Fibroblast of pulmonary artery (primary cell): ENCODE data around the gene SERPINE2.
A peak's percentile ranks its signal among the peaks of the same experiment; 100 is the strongest.
"Not testable (repeated sequence)": the region's sequence is repeated elsewhere in the genome, so short reads cannot be mapped to it uniquely, and the experiment has no call there.

Source experiments
- DNase-seq: peaks from one replicate; pipeline ENCODE4 v3.0.0-alpha.2; 2010; ENCODE audit warnings: low read depth
- H3K4me3 ChIP-seq: replicated peaks from 2 replicates; pipeline ENCODE4 v1.5.1; 2011; ENCODE audit warnings: low read depth, mild to moderate bottlenecking, control low read depth, low read length, moderate library complexity
- TF ChIP-seq, protein P1 (sequence below): IDR thresholded peaks from 2 replicates; pipeline ENCODE4 v1.5.1; 2011; ENCODE audit warnings: mild to moderate bottlenecking, control low read depth, low read length, inconsistent platforms; ENCODE audit errors: missing control alignments

SERPINE2 gene

DNA sequence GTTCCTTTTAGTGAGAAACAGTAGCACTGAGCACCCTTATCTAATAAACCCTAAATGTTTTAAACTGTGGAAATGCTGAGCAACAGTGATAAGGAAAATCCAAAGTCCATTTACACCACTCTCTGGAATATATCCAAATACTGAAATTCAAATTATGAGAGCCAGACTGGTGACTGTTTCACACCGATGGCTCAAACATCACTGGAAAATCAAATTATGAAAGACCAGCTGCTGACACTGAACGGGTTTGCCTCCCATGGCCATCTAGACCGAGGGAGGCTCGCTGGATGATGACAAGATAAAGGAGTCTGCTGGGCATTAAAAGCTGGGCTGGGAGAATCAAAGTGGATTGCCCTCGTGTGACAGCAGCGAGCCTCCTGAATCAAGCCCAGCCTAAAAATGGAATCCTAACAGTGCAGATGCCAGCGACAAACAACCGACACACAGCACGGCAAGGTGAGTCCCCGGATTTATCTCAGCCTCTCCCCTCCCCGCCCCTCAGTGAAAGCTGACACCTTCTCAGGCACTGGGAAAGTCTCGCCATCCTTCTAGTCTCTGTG, 30.3 kb downstream of the SERPINE2 start:
- peak; percentile 32 for DNase-seq
- H3K4me3 ChIP-seq: no peak overlapping the region
- TF ChIP-seq, protein P1, sequence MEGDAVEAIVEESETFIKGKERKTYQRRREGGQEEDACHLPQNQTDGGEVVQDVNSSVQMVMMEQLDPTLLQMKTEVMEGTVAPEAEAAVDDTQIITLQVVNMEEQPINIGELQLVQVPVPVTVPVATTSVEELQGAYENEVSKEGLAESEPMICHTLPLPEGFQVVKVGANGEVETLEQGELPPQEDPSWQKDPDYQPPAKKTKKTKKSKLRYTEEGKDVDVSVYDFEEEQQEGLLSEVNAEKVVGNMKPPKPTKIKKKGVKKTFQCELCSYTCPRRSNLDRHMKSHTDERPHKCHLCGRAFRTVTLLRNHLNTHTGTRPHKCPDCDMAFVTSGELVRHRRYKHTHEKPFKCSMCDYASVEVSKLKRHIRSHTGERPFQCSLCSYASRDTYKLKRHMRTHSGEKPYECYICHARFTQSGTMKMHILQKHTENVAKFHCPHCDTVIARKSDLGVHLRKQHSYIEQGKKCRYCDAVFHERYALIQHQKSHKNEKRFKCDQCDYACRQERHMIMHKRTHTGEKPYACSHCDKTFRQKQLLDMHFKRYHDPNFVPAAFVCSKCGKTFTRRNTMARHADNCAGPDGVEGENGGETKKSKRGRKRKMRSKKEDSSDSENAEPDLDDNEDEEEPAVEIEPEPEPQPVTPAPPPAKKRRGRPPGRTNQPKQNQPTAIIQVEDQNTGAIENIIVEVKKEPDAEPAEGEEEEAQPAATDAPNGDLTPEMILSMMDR: no peak

DNA sequence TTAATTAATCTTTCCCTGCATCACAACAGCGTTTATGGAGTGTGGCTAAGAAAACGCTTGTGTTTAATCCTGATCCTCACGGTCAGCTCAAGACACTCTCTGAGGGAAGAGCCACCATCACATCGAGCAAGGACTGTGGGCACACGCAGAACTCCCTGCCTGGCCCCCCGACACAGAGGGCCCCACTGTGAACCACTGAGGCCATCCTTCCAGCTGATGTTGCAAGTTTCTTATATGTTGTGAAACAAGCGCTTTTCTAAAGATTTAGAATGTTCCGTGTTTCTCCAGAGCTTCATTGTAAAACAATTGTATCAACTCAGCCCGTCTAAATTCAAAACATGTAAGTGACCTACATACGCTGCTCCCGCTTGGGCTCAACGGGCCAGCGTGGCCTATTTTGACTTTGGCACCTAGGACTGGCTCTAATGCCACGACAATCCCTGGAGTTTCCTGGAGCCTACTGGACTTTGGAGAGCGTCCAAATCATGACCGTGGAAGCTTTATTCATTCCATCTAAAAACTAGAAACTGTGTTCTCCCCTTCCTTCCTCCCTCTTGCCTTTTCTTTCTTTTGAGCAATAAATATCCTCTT, 34.9 kb downstream of the SERPINE2 start:
- peak; percentile 7 for DNase-seq
- TF ChIP-seq, protein P1: no peak

DNA sequence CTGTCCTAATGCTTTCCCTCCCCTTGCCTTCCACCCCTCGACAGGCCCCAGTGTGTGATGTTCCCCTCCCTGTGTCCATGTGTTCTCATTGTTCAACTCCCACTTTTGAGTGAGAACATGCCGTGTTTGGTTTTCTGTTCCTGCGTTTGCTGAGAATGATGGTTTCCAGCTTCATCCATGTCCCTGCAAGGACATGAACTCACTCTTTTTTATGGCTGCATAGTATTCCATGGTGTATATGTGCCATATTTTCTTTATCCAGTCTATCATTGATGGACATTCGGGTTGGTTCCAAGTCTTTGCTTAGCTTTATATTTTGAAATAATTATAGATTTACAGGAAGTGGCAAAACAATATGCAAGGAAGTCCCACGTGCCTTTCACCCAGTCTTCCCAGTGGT, 38.4 kb downstream of the SERPINE2 start:
- not testable (repeated sequence) for DNase-seq, H3K4me3 ChIP-seq

More for the DNA sequence above, 34.9 kb downstream of the SERPINE2 start:
- no peak overlapping the region for H3K4me3 ChIP-seq

DNA sequence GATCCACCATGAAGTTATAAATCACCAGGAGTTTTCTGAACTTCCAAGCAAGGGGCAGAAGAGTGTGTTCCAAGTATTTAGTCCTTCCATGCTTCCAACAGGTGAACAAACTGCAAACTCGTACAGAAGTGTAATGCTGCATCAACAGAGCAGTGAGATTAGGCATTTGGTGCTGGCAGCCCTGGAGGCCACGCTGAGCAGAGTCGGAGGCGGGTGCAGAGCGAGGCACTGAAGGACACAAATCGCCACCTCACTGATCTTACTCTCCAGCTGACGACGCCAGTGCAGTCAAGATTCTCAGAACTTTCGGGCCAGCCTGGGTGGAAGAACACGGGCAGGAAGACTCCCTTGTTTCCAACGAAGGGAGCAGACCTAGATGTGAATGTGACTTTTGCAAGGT, 39.2 kb downstream of the SERPINE2 start:
- no peak for DNase-seq
- H3K4me3 ChIP-seq: no peak overlapping the region
- TF ChIP-seq, protein P1: no peak

DNA sequence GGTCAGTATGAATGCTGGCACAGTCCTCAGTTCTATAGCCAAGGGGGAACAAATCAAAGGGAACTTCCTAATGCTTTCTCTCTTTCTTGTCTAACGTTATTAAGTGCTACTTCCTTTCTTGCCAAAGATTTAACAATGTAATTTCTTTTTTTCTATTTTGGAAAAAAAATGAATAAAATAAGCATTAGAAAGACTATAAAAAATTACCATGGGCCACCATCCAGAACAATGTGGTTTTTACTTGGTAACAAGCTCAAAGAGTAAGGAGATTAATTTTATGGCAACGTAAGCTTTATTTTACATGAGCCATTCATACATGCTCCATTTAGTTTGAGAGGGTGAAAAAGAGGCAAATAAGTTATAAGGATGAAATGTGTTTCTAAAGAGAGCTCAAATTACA, 40.1 kb downstream of the SERPINE2 start:
- TF ChIP-seq, protein P1: no peak
- DNase-seq: no peak
- H3K4me3 ChIP-seq: no peak overlapping the region

DNA sequence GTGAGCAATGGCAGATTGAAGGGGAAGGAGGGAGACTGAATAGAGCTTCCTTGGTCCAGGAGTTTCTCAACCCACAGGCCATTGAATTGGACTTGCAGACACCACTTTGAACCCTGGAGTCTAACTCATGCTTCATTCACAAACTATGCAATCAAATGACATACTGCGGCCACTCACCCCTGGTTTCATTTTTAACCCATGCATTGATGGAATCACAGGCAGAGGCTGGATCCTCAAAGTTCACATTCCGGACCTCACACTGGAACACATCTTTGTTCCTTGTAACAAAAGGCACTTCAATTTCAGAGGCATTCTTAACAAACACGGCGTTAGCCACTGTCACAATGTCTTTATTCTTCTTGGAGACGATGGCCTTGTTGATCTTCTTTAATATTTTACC, 41.1 kb downstream of the SERPINE2 start:
- DNase-seq: no peak
- TF ChIP-seq, protein P1: no peak
- H3K4me3 ChIP-seq: no peak overlapping the region

DNA sequence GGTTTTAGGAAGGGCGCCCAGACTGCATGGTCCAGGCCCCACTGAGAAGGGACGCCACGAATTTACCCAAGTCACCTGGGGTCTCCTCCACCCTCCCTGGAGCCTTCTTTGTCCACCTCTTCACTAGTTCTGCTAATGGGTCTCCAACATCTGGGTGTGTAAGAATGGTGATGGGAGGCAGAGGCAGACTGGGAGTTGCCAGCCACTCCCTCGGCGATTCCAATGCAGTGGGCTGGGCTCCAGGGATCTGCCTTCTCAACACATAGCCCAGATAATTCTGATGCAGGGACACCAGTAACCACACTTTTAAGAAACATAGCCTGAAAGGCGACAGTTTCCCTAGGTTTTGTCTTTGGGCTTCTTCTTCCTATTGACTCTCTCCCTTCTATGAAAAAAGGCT, 42.7 kb downstream of the SERPINE2 start:
- H3K4me3 ChIP-seq: no peak overlapping the region
- TF ChIP-seq, protein P1: no peak
- DNase-seq: no peak
